Urothelium cell line (cell line): Measurements from ENCODE around the gene PTPRT.
A peak's percentile ranks its signal among the peaks of the same experiment; 100 is the strongest.

Source experiments
- DNase-seq: peaks from one replicate; pipeline ENCODE4 v3.0.0; 2011; ENCODE audit warnings: low spot score, mixed read lengths
- FAIRE-seq: peaks from 2 replicates; lab custom pipeline; 2011; peaks lifted over from hg19 to GRCh38; lab: Jason Lieb, UNC

The PTPRT gene

DNA sequence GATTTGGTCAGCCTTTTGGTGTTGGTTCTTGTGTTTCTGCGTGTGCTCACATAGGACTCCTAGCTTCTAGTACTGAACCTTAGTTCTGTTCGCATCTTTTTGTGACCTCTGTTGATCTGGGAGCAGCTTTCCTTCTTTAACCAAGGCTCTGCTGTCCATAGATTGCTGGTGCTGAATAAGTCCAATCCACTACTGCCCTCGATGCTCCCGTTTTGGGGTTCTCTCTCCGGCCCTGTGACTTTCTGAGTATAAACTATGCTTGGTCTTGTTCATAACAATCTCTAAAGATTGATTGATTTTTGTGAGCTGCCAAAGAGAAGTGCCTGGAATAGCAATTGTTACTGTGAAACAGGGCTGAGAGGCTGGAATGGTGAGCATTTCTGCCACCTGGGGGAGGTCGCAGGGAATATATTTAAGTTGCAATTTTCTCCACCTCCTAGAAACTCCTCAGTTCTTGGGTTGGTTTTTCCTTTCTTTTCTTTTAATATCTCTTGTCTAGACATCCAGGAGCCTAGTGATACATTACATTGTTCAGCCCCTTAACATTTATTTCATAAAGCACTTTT lies 1148.6 kb downstream of the PTPRT start:
- DNase-seq (no peak), FAIRE-seq (no peak)

DNA sequence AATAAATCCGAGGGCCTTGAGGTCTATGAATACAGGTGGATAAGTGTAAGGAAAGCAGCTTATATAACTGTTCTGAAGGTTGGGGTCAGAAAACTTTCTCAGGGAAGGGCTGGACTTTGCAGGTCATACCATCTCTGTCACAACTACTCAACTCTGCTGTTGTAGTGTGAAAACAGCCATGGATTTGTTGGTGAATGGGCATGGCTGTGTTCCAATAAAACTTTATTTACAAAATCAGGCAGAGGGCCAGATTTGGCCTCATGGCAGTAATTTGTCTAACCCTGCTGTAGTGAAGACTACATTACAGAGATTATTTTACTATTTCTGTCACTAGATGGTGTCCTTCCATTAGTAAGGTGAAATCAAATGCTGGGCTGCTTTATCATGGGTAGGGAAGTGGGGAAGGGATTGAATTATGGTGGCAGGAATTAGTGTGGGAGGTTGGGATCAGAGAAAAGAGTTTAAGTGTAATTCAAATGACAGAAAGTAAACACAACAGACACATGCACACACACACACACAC lies 1161.9 kb downstream of the PTPRT start:
- no peak for DNase-seq
- FAIRE-seq = no peak

DNA sequence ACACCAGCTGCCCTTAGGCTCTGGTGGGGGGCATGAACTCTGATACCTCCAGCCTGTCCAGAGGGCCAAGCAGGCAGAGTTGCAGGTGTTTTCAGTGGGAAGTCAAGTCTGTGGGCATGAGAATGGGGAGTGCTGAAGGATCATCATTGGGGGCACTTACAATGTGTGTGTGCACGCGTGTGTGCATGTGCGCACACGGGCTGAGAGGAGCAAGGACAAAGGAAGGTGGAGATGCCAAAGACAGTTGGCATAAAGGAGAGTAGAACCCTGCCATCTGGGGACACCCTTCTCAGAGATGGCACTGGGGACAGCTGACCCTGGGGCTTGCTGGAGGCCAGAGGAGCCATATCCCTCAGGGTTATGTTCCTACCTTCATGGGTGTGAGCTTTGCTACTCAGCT lies 1163.1 kb downstream of the PTPRT start:
- DNase-seq (no peak), FAIRE-seq (no peak)

DNA sequence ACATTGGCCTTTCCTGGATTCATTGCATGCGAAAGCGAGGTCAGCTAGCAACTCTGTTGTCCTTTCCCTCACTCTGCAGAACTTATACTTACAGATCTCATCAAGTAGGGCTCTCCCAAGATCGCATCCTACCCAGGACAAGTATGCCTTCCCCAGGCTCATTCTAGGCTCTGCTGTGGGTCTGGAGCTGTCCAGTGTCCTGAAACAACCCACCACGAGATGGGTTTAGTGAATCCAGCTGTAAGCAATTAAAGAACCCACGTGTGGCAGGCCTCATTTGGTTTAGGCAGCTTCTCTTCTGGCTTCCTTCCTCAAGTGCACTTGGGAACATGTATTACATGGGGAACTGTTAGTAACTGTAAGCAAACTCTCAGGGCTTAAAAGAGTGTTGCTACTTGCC lies 1165.1 kb downstream of the PTPRT start:
- DNase-seq (peak; percentile 23), FAIRE-seq (no peak)
